Measurements from ENCODE around the gene DPEP3. TPM values are rescaled to one million over a fixed set of nuclear protein-coding genes. Genes with fewer than 3 reads are reported as not detected.

The DPEP3 gene
- total RNA-seq, 1 donor from 2014 or later: not detected

GRCh38 chr16:67963662-67964321 is 16.5 kb downstream of the DPEP3 start:
- no peak for TF ChIP-seq CTCF (IDR thresholded peaks at IDR 0.05)
- Mint-ChIP-seq H3K27ac (ENCODE audit: unreplicated experiment) (no peak overlapping the region), H3K27me3 (ENCODE audit: low read depth) (no peaks in the 10 kb centered on the region), H3K4me3 (ENCODE audit: unreplicated experiment) (no peak overlapping the region), H3K4me1 (ENCODE audit: low read depth) (peaks cover 70% of the 10 kb centered on the region), H3K36me3 (ENCODE audit: low read depth) (peaks cover 30% of the 10 kb centered on the region), H3K9me3 (ENCODE audit: low read depth) (no peaks in the 10 kb centered on the region)
- peak; percentile 89 for DNase-seq (ENCODE audit: low spot score)

GRCh38 chr16:67963292-67963661 is 17.0 kb downstream of the DPEP3 start:
- no peaks in the 10 kb centered on the region for H3K27me3 Mint-ChIP-seq (ENCODE audit: low read depth)
- no peak for TF ChIP-seq CTCF (IDR thresholded peaks at IDR 0.05)
- peaks cover 35% of the 10 kb centered on the region for H3K36me3 Mint-ChIP-seq (ENCODE audit: low read depth)
- H3K4me1 Mint-ChIP-seq (ENCODE audit: low read depth): peaks cover 68% of the 10 kb centered on the region
- no peak for DNase-seq (ENCODE audit: low spot score)
- no peak overlapping the region for H3K4me3 Mint-ChIP-seq (ENCODE audit: unreplicated experiment)
- no peaks in the 10 kb centered on the region for H3K9me3 Mint-ChIP-seq (ENCODE audit: low read depth)
- no peak overlapping the region for H3K27ac Mint-ChIP-seq (ENCODE audit: unreplicated experiment)

DNA sequence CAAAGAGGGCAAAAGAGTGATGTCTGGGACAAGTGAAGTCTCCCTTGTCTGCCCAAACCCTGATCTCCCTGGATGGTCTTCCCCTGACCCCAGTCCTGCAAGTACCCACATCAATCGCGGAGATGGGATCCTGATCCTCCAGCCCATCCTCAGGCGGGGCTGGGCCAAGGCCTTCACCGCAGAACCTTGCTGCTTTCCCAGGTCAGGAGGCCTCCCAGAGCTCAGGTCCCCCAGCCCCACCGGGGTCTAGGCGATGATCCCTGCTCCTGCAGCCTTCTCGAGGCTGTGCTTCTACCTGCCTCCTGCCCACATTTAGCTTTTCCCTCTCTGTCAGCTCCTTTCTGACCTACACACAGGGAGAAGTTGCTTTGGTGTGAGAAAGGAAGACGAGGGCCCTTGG is 18.2 kb downstream of the DPEP3 start:
- no peak for TF ChIP-seq CTCF (IDR thresholded peaks at IDR 0.05)
- no peaks in the 10 kb centered on the region for H3K9me3 Mint-ChIP-seq (ENCODE audit: low read depth)
- H3K4me1 Mint-ChIP-seq (ENCODE audit: low read depth): peaks cover 66% of the 10 kb centered on the region
- DNase-seq (ENCODE audit: low spot score): peak; percentile 79
- H3K4me3 Mint-ChIP-seq (ENCODE audit: unreplicated experiment): no peak overlapping the region
- H3K36me3 Mint-ChIP-seq (ENCODE audit: low read depth): peaks cover 37% of the 10 kb centered on the region
- H3K27ac Mint-ChIP-seq (ENCODE audit: unreplicated experiment): no peak overlapping the region
- H3K27me3 Mint-ChIP-seq (ENCODE audit: low read depth): no peaks in the 10 kb centered on the region

- peaks cover 37% of the 10 kb centered on the region for H3K36me3 Mint-ChIP-seq (ENCODE audit: low read depth)
- no peak overlapping the region for H3K4me3 Mint-ChIP-seq (ENCODE audit: unreplicated experiment)
- H3K27me3 Mint-ChIP-seq (ENCODE audit: low read depth): no peaks in the 10 kb centered on the region
- H3K9me3 Mint-ChIP-seq (ENCODE audit: low read depth): no peaks in the 10 kb centered on the region
- TF ChIP-seq CTCF (IDR thresholded peaks at IDR 0.05): no peak
- peaks cover 61% of the 10 kb centered on the region for H3K4me1 Mint-ChIP-seq (ENCODE audit: low read depth)
- peak; percentile 67 for DNase-seq (ENCODE audit: low spot score)
- no peak overlapping the region for H3K27ac Mint-ChIP-seq (ENCODE audit: unreplicated experiment)
These were observed 18.7 kb downstream of the DPEP3 start for GRCh38 chr16:67961551-67961957.

DNA sequence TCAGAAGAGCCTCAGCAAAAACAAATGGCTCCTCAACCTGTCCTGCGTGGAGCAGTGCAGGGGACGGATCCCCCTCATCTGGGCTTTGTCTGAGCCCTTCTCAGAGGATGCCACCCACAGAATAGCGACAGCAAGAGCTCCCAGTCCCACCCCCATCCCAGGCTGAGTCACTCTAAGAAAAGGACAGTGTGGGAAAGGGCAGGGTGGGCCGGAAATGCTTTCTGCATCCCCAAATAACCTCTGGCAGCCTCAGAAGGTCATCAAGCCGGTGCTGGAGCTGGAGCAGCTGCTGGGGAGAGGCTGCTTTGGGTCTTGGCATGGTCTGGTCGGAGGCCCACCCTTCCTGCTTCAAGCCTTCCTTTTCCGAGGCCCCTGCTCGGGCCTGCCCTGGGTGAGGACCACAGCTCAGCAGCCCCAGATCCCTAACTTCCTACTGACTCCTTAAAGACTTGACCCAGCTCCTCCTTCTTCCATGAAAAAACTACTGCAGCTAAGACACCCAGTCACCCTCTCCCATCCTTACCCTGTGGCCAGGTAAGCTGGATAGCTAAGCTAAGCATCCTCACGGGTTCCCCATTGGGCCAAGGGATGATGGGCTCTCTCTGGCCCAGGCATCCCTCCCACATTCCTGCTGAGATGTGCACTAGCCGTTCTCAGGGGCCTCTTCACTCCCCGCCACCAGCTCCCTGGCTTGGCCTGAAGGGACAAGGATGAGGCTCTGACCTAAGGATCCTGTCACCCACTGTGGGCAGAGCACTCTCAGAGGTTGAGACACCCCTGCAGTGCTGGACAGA is 20.6 kb downstream of the DPEP3 start:
- Mint-ChIP-seq H3K27ac (ENCODE audit: unreplicated experiment) (peak overlapping the region; percentile 45), H3K27me3 (ENCODE audit: low read depth) (no peaks in the 10 kb centered on the region), H3K36me3 (ENCODE audit: low read depth) (peaks cover 41% of the 10 kb centered on the region), H3K4me1 (ENCODE audit: low read depth) (peaks cover 42% of the 10 kb centered on the region), H3K9me3 (ENCODE audit: low read depth) (no peaks in the 10 kb centered on the region), H3K4me3 (ENCODE audit: unreplicated experiment) (peak overlapping the region; percentile 31)
- peak; percentile 69 for DNase-seq (ENCODE audit: low spot score)
- TF ChIP-seq CTCF (IDR thresholded peaks at IDR 0.05): no peak

Data from chondrocyte (in vitro differentiated cells).